Esophagus muscularis mucosa (tissue), 3 donors: ENCODE results near the gene KIAA1614.
"Not testable (repeated sequence)": the region's sequence is repeated elsewhere in the genome, so short reads cannot be mapped to it uniquely, and the experiment has no call there.

Source experiments
- POLR2AphosphoS5 ChIP-seq, 2 donors: sonication (generic); formaldehyde crosslinking; IDR thresholded peaks; one replicate each; pipeline ENCODE4 v1.6.1; 2017; ENCODE audit warnings: antibody characterized with exemption in 2 of 2
- TF ChIP-seq, protein P1 (sequence below), 3 experiments: fragments of 200-600 bp in 2 of 3; fragments of 450-650 bp in 1 of 3; sonication (generic) in 2 of 3; IDR thresholded peaks; one replicate each; pipeline ENCODE4 v1.5.1; 2017 to 2019; ENCODE audit warnings: antibody characterized with exemption in 3 of 3, mild to moderate bottlenecking in 2 of 3, moderate library complexity in 1 of 3

GRCh38 chr1:180959620-180960019, 46.9 kb downstream of the KIAA1614 start:
- not testable (repeated sequence) for TF ChIP-seq POLR2AphosphoS5 (IDR thresholded peaks at IDR 0.05)
- TF ChIP-seq, protein P1, sequence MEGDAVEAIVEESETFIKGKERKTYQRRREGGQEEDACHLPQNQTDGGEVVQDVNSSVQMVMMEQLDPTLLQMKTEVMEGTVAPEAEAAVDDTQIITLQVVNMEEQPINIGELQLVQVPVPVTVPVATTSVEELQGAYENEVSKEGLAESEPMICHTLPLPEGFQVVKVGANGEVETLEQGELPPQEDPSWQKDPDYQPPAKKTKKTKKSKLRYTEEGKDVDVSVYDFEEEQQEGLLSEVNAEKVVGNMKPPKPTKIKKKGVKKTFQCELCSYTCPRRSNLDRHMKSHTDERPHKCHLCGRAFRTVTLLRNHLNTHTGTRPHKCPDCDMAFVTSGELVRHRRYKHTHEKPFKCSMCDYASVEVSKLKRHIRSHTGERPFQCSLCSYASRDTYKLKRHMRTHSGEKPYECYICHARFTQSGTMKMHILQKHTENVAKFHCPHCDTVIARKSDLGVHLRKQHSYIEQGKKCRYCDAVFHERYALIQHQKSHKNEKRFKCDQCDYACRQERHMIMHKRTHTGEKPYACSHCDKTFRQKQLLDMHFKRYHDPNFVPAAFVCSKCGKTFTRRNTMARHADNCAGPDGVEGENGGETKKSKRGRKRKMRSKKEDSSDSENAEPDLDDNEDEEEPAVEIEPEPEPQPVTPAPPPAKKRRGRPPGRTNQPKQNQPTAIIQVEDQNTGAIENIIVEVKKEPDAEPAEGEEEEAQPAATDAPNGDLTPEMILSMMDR (IDR thresholded peaks at IDR 0.05), result not testable (repeated sequence)
